ENCODE measurements around the gene NECAB2. TPM values are rescaled to one million over a fixed set of nuclear protein-coding genes. Genes with fewer than 3 reads are reported as not detected.
A peak's percentile ranks its signal among the peaks of the same experiment; 100 is the strongest.

The NECAB2 gene
- total and polyA plus RNA-seq, 2 experiments from 2014 or later, result 1.6 to 5.1 TPM

DNA sequence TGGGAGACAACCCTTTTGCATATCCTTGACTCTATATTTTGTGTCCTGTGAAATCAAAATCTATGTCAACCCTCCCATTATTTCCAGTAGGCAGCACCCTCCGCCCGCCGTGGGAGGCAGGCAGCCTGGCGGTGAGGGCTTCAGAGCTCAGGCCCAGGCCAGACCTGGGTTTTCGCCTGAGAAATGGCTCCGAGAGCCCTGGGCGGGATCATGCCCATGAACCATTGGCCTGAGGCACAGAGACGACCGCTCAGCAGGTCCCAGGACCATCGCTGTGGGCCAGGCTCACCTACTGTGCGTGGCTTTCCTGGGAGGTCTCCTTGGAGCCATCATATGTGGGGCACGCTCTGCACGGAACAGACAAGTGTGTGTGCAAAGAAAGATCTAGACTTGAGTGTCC lies 80.8 kb downstream of the NECAB2 start (continued):
- TF ChIP-seq, protein P1, sequence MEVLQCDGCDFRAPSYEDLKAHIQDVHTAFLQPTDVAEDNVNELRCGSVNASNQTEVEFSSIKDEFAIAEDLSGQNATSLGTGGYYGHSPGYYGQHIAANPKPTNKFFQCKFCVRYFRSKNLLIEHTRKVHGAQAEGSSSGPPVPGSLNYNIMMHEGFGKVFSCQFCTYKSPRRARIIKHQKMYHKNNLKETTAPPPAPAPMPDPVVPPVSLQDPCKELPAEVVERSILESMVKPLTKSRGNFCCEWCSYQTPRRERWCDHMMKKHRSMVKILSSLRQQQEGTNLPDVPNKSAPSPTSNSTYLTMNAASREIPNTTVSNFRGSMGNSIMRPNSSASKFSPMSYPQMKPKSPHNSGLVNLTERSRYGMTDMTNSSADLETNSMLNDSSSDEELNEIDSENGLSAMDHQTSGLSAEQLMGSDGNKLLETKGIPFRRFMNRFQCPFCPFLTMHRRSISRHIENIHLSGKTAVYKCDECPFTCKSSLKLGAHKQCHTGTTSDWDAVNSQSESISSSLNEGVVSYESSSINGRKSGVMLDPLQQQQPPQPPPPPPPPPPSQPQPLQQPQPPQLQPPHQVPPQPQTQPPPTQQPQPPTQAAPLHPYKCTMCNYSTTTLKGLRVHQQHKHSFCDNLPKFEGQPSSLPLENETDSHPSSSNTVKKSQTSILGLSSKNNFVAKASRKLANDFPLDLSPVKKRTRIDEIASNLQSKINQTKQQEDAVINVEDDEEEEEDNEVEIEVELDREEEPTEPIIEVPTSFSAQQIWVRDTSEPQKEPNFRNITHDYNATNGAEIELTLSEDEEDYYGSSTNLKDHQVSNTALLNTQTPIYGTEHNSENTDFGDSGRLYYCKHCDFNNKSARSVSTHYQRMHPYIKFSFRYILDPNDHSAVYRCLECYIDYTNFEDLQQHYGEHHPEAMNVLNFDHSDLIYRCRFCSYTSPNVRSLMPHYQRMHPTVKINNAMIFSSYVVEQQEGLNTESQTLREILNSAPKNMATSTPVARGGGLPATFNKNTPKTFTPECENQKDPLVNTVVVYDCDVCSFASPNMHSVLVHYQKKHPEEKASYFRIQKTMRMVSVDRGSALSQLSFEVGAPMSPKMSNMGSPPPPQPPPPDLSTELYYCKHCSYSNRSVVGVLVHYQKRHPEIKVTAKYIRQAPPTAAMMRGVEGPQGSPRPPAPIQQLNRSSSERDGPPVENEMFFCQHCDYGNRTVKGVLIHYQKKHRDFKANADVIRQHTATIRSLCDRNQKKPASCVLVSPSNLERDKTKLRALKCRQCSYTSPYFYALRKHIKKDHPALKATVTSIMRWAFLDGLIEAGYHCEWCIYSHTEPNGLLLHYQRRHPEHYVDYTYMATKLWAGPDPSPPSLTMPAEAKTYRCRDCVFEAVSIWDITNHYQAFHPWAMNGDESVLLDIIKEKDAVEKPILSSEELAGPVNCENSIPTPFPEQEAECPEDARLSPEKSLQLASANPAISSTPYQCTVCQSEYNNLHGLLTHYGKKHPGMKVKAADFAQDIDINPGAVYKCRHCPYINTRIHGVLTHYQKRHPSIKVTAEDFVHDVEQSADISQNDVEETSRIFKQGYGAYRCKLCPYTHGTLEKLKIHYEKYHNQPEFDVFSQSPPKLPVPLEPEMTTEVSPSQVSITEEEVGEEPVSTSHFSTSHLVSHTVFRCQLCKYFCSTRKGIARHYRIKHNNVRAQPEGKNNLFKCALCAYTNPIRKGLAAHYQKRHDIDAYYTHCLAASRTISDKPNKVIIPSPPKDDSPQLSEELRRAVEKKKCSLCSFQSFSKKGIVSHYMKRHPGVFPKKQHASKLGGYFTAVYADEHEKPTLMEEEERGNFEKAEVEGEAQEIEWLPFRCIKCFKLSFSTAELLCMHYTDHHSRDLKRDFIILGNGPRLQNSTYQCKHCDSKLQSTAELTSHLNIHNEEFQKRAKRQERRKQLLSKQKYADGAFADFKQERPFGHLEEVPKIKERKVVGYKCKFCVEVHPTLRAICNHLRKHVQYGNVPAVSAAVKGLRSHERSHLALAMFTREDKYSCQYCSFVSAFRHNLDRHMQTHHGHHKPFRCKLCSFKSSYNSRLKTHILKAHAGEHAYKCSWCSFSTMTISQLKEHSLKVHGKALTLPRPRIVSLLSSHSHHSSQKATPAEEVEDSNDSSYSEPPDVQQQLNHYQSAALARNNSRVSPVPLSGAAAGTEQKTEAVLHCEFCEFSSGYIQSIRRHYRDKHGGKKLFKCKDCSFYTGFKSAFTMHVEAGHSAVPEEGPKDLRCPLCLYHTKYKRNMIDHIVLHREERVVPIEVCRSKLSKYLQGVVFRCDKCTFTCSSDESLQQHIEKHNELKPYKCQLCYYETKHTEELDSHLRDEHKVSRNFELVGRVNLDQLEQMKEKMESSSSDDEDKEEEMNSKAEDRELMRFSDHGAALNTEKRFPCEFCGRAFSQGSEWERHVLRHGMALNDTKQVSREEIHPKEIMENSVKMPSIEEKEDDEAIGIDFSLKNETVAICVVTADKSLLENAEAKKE (CRISPR knock-in tag; IDR thresholded peaks at IDR 0.05), result no peak
- TF ChIP-seq, protein P2, sequence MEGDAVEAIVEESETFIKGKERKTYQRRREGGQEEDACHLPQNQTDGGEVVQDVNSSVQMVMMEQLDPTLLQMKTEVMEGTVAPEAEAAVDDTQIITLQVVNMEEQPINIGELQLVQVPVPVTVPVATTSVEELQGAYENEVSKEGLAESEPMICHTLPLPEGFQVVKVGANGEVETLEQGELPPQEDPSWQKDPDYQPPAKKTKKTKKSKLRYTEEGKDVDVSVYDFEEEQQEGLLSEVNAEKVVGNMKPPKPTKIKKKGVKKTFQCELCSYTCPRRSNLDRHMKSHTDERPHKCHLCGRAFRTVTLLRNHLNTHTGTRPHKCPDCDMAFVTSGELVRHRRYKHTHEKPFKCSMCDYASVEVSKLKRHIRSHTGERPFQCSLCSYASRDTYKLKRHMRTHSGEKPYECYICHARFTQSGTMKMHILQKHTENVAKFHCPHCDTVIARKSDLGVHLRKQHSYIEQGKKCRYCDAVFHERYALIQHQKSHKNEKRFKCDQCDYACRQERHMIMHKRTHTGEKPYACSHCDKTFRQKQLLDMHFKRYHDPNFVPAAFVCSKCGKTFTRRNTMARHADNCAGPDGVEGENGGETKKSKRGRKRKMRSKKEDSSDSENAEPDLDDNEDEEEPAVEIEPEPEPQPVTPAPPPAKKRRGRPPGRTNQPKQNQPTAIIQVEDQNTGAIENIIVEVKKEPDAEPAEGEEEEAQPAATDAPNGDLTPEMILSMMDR (conservative IDR thresholded peaks at IDR 0.05; ENCODE audit: low read depth in 2 of 2), result no peak

DNA sequence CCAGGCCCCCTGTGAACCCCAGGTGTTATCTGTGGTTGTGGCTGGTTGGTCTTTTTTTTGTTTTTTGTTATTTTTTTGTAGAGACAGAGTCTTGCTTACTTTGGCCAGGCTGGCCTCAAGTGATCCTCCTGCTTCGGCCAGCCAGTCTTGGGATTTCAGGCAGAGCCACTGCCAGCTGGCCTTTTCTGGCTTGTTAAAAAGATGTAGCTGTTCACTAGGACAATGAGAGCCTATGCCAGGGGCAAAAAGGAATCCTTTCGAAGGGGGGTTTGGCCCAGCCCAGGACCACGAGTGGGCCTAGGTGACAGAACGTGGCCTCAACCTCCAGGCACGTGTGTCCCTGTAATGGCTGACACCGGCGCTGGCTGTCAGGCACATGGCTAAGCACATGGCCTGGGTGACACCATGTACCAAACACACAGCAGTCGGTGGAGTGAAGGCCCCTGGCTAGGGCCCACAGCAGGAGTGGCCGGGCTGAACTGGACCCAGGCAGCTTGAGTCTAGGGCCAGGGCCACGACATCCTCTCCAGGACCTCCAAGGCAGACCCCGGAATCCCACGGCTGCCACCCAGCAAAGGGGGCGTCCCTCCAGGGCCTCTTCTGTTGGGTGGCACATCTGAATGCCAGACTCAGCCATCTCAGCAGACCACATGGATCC lies 81.5 kb downstream of the NECAB2 start:
- no peaks in the 10 kb centered on the region for H3K27me3 ChIP-seq (ENCODE audit: insufficient read depth)
- H3K4me2 ChIP-seq, result no peak overlapping the region
- no peaks in the 10 kb centered on the region for H3K9me2 ChIP-seq (ENCODE audit: insufficient read depth)
- Mint-ChIP-seq H3K27me3 (ENCODE audit: insufficient read depth, low read depth, poor library complexity) (peaks cover 11% of the 10 kb centered on the region), H3K4me1 (no peaks in the 10 kb centered on the region), H3K36me3 (ENCODE audit: low read depth) (peaks cover 27% of the 10 kb centered on the region), H3K9me3 (no peaks in the 10 kb centered on the region; the same call in 1 of the 3 replicates), H3K4me3 (no peak overlapping the region), H3K27ac (peak overlapping the region; percentile 52; the same call in 1 of the 2 replicates)
- H3F3A ChIP-seq (replicated peaks; ENCODE audit: low read depth), result no peaks in the 10 kb centered on the region
- no peak overlapping the region for H2AFZ ChIP-seq
- no peaks in the 10 kb centered on the region for H3K36me3 ChIP-seq (ENCODE audit: insufficient read depth)
- no peak overlapping the region for H3K4me3 ChIP-seq
- H3K27ac ChIP-seq (ENCODE audit: low read depth), result no peak overlapping the region
- DNase-seq (ENCODE audit: low spot score) (no peak), ATAC-seq (no peak)
- no peaks in the 10 kb centered on the region for H4K20me1 ChIP-seq (replicated peaks; ENCODE audit: insufficient read depth)
- H3K79me2 ChIP-seq (replicated peaks; ENCODE audit: insufficient read depth), result no peaks in the 10 kb centered on the region
- H3K4me1 ChIP-seq (ENCODE audit: insufficient read depth), result no peaks in the 10 kb centered on the region
- TF ChIP-seq, protein P1 (CRISPR knock-in tag; IDR thresholded peaks at IDR 0.05), result no peak
- TF ChIP-seq ZNF331 (CRISPR knock-in tag; IDR thresholded peaks at IDR 0.05; ENCODE audit: low read depth), result no peak
- TF ChIP-seq EZH2 (IDR thresholded peaks at IDR 0.05; ENCODE audit: low read depth, unreplicated experiment), result no peak
- no peak for TF ChIP-seq JUNB (IDR thresholded peaks at IDR 0.05; ENCODE audit: unreplicated experiment)
- TF ChIP-seq EZH2phosphoT487 (IDR thresholded peaks at IDR 0.05; ENCODE audit: unreplicated experiment), result no peak

Data from GM23338 (cell line).